Colonic mucosa (tissue), 4 donors: Measurements from ENCODE around the gene ZNF613. TPM values are rescaled to one million over a fixed set of nuclear protein-coding genes. Genes with fewer than 3 reads are reported as not detected.
A peak's percentile ranks its signal among the peaks of the same experiment; 100 is the strongest.

Source experiments
- DNase-seq: peaks from one replicate; pipeline ENCODE4 v3.0.0-alpha.2; 2020
- H3K27ac ChIP-seq: fragments of 200-600 bp; one replicate; pipeline ENCODE4 v1.8.0; 2021
- H3K27me3 ChIP-seq: fragments of 200-600 bp; one replicate; pipeline ENCODE4 v1.8.0; 2021
- H3K36me3 ChIP-seq: fragments of 200-600 bp; one replicate; pipeline ENCODE4 v1.8.0; 2021
- H3K4me1 ChIP-seq: fragments of 200-600 bp; one replicate; pipeline ENCODE4 v1.8.0; 2021; ENCODE audit warnings: mild to moderate bottlenecking
- H3K4me3 ChIP-seq: fragments of 200-600 bp; one replicate; pipeline ENCODE4 v1.8.0; 2021
- H3K9ac ChIP-seq, 2 donors: one replicate each; pipeline ENCODE4 v1.7.0; 2013; ENCODE audit warnings: control low read depth in 2 of 2, low read depth in 2 of 2, low read length in 2 of 2
- H3K9me3 ChIP-seq: fragments of 200-600 bp; one replicate; pipeline ENCODE4 v1.8.0; 2021
- intact Hi-C: fragments of 100-400 bp; cut with DNase I; formaldehyde crosslinking; loops from one replicate; pipeline ENCODE4 v1.14.1; 2022
- total RNA-seq, 2 donors: library from RNA; stranded (reverse); fragmentation: NEBNext Ultra II Directional in 1 of 2; extraction: Animal tissue kit (Norgen Biotek cat#: 25700) in 1 of 2; gene quantifications; one replicate each; pipeline ENCODE4 v1.2.1, GENCODE V29; 2021
- TF ChIP-seq, protein P1 (sequence below): fragments of 200-600 bp; IDR thresholded peaks from one replicate; pipeline ENCODE4 v1.8.0; 2022; ENCODE audit warnings: antibody characterized with exemption, mild to moderate bottlenecking
- donor health status: healthy.
- donor health status: DM: no; HTN: no; CAD: no.
- donor health status: DM: no; HTN: no; CAD: no.

The ZNF613 gene
- 1 to 10 TPM; 4.2 to 4.4 TPM for total RNA-seq

DNA sequence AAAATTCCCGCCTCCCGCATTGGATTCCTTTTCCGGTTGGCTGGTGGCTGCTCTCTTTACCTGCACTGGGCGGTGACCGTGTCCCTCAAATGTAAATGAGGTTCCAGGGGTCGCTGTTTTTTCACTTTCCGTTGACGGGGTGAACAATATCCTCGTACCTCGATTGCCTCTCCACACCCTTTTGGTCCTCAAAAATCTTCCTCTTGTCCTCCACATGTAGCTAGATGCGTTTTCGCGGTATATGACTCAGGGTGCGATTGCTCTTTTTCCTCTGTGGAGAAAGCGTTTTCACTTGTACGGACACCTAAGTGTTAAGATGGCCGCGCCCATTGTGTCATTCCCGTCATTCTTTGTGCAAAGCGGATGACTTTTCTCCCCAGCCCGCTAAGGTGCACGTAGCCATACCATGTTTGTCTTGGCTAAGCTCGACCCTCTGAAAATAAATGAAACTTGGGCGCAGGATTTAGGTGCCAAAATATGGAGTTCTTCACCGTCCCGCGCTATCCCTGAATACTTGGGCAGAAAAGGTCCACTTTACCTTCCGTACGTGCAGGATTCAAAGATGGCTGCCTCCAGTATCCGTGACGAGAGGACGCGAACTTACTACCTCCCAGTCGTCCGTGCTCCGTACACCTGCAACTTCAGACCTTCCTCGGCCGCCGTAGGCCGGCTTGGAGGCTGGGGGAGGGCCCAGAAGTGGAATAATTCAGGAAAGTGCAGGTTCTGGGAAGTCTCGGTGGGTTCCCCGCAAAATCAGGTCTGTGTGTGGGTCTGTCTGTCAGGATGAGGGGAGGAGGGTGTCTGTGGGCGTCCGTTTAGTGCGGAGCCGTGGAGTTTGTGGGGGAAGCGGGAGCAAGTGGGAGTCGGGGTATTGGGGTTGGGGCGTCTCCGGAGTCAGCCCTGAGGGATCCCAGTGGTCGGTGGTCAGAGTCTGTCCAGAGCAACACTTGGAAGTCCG, at the start of gene ZNF613:
Gene ZNF613 (plus strand): TSS at position 689 of the 958 bp plus-strand sequence. CDS start 8,749 bp downstream, outside the sequence.
- Histone ChIP-seq H3K36me3 (no peaks in the 10 kb centered on the region), H3K27me3 (no peaks in the 10 kb centered on the region), H3K27ac (peak within 1 kb of the TSS; percentile 73), H3K4me1 (peaks cover 6% of the 10 kb centered on the region), H3K4me3 (peak within 1 kb of the TSS; percentile 80), H3K9ac (peak within 1 kb of the TSS; percentile 85 to 86), H3K9me3 (peaks cover 11% of the 10 kb centered on the region)
- intact Hi-C loops, result loop anchor here (5.0 to 10.0 kb wide), 3 partner anchors 40 to 80 kb away; partner anchors contain the start of genes ZNF350, ZNF577 and ZNF615
- TF ChIP-seq, protein P1, sequence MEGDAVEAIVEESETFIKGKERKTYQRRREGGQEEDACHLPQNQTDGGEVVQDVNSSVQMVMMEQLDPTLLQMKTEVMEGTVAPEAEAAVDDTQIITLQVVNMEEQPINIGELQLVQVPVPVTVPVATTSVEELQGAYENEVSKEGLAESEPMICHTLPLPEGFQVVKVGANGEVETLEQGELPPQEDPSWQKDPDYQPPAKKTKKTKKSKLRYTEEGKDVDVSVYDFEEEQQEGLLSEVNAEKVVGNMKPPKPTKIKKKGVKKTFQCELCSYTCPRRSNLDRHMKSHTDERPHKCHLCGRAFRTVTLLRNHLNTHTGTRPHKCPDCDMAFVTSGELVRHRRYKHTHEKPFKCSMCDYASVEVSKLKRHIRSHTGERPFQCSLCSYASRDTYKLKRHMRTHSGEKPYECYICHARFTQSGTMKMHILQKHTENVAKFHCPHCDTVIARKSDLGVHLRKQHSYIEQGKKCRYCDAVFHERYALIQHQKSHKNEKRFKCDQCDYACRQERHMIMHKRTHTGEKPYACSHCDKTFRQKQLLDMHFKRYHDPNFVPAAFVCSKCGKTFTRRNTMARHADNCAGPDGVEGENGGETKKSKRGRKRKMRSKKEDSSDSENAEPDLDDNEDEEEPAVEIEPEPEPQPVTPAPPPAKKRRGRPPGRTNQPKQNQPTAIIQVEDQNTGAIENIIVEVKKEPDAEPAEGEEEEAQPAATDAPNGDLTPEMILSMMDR, result peak; percentile 11
- peak; percentile 94 for DNase-seq

DNA sequence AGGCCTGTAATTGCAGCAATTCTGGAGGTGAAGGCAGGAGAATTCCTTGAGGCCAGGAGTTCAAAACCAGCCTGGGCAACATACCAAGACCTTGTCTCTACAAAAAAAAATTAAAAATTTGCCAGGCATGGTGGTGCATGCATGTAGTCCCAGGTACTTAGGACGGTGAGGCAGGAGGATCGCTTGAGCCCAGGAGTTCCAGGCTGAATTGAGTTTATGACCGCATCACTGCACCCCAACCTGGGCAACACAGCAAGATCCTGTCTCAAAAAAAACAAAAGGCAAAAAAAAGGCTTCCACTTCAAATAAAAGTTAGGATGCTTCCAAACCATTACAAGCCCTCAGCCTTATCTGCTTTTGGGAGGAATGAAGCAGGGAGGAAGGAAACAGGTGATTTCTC, 44.8 kb upstream of the ZNF613 start:
- Histone ChIP-seq H3K4me3 (no peak overlapping the region), H3K9me3 (no peaks in the 10 kb centered on the region), H3K27me3 (no peaks in the 10 kb centered on the region), H3K4me1 (no peaks in the 10 kb centered on the region), H3K9ac (no peak overlapping the region), H3K27ac (no peak overlapping the region), H3K36me3 (no peaks in the 10 kb centered on the region)
- intact Hi-C loops, result no loop called here
- no peak for DNase-seq
- TF ChIP-seq, protein P1, result no peak

DNA sequence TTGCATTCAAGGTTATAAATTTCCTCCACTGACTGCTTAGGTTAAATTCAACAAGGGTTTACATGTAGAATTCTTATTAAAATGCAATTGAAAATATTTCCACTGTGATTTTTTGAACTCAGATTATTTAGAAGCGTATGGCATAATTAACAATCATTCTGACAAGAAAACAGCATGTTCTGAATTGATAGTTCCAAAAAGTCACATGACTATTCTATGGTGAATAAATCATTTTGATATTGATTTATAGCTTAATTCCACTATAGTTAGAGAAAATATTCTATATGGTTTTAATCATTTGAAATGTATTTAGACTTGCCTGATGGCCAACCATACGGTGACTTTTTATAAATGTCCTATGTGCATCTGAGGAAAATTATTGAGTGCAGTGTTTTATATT, 42.6 kb upstream of the ZNF613 start:
- Histone ChIP-seq H3K36me3 (no peaks in the 10 kb centered on the region), H3K27ac (no peak overlapping the region), H3K27me3 (no peaks in the 10 kb centered on the region), H3K4me3 (no peak overlapping the region), H3K4me1 (no peaks in the 10 kb centered on the region), H3K9ac (no peak overlapping the region), H3K9me3 (no peaks in the 10 kb centered on the region)
- intact Hi-C loops, result loop anchor here (5.0 kb wide), 1 partner anchor 43 kb away; the partner anchor contains the start of gene ZNF613
- TF ChIP-seq, protein P1, result no peak
- DNase-seq, result no peak

DNA sequence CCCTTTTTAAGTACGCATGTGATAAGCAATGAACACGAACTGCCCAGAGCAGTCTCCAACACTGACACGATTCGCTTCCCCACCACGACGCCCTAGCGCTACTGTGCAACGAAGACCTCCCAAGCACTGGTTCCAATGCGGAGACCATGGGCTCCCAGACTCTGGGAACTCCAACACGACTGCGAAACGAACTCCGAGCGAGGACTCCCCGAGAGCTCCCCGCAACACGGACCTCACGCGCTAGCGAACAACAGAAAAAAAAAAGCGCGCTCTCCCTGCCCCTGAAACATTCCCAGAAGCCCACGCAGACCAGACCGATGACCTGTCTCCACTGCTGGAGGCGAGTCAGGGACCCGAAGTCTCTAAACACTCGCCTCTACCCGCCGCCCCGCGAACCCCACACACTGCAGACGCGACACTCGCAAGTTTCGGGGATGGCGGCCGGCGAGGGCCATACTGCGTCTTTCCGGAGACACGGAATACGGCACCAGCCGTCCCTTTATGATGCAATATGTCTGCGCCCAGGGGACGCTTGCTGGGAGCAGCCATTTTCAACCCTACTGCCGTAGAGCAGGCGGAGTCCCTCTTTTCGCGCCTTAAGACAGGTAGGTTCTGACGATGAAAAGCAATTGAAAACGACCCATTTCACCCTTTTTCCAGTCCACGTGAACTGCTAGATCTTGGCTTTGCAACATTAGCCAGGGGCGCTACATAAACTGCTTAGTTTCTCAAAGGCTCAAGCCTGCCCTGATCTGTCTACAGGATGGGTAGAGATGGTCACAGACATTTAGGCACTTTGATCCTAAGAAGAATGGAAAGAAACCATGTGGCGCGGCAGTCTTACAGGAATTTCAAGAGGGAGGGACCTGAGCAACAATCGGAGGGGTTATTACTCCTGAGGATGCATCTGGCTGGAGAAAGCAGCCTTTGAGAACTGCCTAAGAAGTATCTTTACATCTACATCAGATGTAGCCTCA, 39.5 kb upstream of the ZNF613 start, which contains the start of gene ZNF577:
Gene ZNF577 (minus strand): TSS at position 430 of the 977 bp plus-strand sequence. CDS start 7,569 bp downstream, outside the sequence.
- TF ChIP-seq, protein P1, result no peak
- Histone ChIP-seq H3K9me3 (peaks cover 14% of the 10 kb centered on the region), H3K4me3 (peak within 1 kb of the TSS; percentile 53), H3K27ac (peak within 1 kb of the TSS; percentile 13), H3K9ac (peak within 1 kb of the TSS; percentile 52 to 78), H3K36me3 (peaks cover 13% of the 10 kb centered on the region), H3K4me1 (no peaks in the 10 kb centered on the region), H3K27me3 (no peaks in the 10 kb centered on the region)
- peak; percentile 98 for DNase-seq
- intact Hi-C loops, result loop anchor here (5.0 kb wide), 1 partner anchor 39 kb away; the partner anchor contains the start of gene ZNF613

DNA sequence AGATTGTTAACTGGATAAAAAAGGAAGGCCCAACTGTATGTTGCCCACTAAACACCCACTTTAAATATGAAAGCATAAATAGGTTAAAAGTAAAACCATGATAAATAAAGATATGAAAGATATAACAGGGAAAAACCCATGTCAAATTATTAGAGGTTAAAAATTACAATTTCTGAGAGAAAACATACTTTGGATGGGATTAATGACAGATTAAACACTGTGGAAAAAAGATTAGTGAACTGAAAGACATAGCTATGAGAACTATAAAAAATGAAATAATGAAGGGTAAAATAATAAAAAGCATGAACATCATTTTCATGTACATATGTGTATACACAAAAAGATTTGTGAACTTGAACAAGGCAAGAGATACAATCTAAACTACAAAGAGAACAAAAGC, 37.3 kb upstream of the ZNF613 start:
- H3K9ac ChIP-seq, result no peak overlapping the region
- intact Hi-C loops, result loop anchor here (5.0 kb wide), 1 partner anchor 37 kb away; the partner anchor contains the start of gene ZNF613
- no peaks in the 10 kb centered on the region for H3K27me3 ChIP-seq
- peaks cover 25% of the 10 kb centered on the region for H3K36me3 ChIP-seq
- TF ChIP-seq, protein P1, result no peak
- H3K4me3 ChIP-seq, result no peak overlapping the region
- H3K27ac ChIP-seq, result no peak overlapping the region
- H3K9me3 ChIP-seq, result peaks cover 14% of the 10 kb centered on the region
- H3K4me1 ChIP-seq, result no peaks in the 10 kb centered on the region
- DNase-seq, result no peak
